PC-9 (cell line): ENCODE measurements around the gene KPNA2. TPM values are rescaled to one million over a fixed set of nuclear protein-coding genes. Genes with fewer than 3 reads are reported as not detected.

Experiments used
- BruUV-seq: library from RNA; stranded (reverse); fragments of 400-500 nt; replicated peaks from 2 replicates; lab custom pipeline; 2021; lab: Mats Ljungman, UMichigan
- CTCF ChIA-PET: fragments of 300-600 bp; sonication (Branson Sonifier 250); formaldehyde crosslinking; loops from one replicate; lab custom pipeline; 2022; ENCODE audit warnings: antibody characterized with exemption; lab: Charles Lee
- POLR2A ChIA-PET: fragments of 300-600 bp; sonication (Branson Sonifier 250); formaldehyde crosslinking; loops from one replicate; lab custom pipeline; 2022; ENCODE audit warnings: antibody characterized with exemption; ENCODE audit not compliant: unreplicated experiment; lab: Charles Lee
- DNase-seq, 2 experiments: peaks; one replicate each; pipeline versions ENCODE4 v3.0.0 to v3.0.0-alpha.2; 2015 to 2022; ENCODE audit warnings: mixed read lengths in 1 of 2
- H2AFZ ChIP-seq: fragments of 200-600 bp; sonication (generic); 2 replicates; pipeline ENCODE4 v1.8.1; 2017; ENCODE audit warnings: antibody characterized with exemption
- H3F3A ChIP-seq: fragments of 200-600 bp; sonication (generic); 2 replicates; pipeline ENCODE4 v1.8.1; 2017; ENCODE audit warnings: antibody characterized with exemption, mild to moderate bottlenecking, low read depth; ENCODE audit not compliant: insufficient read depth
- H3K27ac ChIP-seq: fragments of 200-600 bp; sonication (generic); 2 replicates; pipeline ENCODE4 v1.6.1; 2016; ENCODE audit warnings: mixed run types
- H3K27me3 ChIP-seq: fragments of 200-600 bp; sonication (generic); 2 replicates; pipeline ENCODE4 v1.6.1; 2016; ENCODE audit warnings: low read depth, mixed run types; ENCODE audit not compliant: insufficient read depth
- H3K36me3 ChIP-seq: fragments of 200-600 bp; sonication (generic); 2 replicates; pipeline ENCODE4 v1.6.1; 2016; ENCODE audit warnings: low read depth, mixed run types
- H3K4me1 ChIP-seq: fragments of 200-600 bp; sonication (generic); replicated peaks from 2 replicates; pipeline ENCODE4 v1.6.1; 2016; ENCODE audit warnings: mixed run types; ENCODE audit not compliant: insufficient read depth
- H3K4me2 ChIP-seq: fragments of 200-600 bp; sonication (generic); 2 replicates; pipeline ENCODE4 v1.6.1; 2017; ENCODE audit warnings: mixed run types
- H3K4me3 ChIP-seq: fragments of 200-600 bp; sonication (generic); 2 replicates; pipeline ENCODE4 v1.6.1; 2016; ENCODE audit warnings: mixed run types
- H3K79me2 ChIP-seq: fragments of 200-600 bp; sonication (generic); 2 replicates; pipeline ENCODE4 v1.6.1; 2017; ENCODE audit warnings: low read depth, mixed run types
- H3K9me2 ChIP-seq: fragments of 200-600 bp; sonication (generic); 2 replicates; pipeline ENCODE4 v1.8.1; 2017; ENCODE audit warnings: mild to moderate bottlenecking; ENCODE audit not compliant: insufficient read depth
- H3K9me3 ChIP-seq: fragments of 200-600 bp; sonication (generic); 2 replicates; pipeline ENCODE4 v1.8.1; 2016; ENCODE audit warnings: low read depth; ENCODE audit not compliant: insufficient read depth
- H4K20me1 ChIP-seq: fragments of 200-600 bp; sonication (generic); 2 replicates; pipeline ENCODE4 v1.8.1; 2017; ENCODE audit not compliant: insufficient read depth
- CTCF ChIP-seq: fragments of 200-600 bp; sonication (generic); conservative IDR thresholded peaks from 2 replicates; pipeline ENCODE4 v1.6.1; 2017; ENCODE audit warnings: mixed run types, antibody characterized with exemption, mild to moderate bottlenecking, moderate library complexity
- EZH2 ChIP-seq: fragments of 200-600 bp; sonication (generic); IDR thresholded peaks from 2 replicates; pipeline ENCODE4 v1.8.0; 2017; ENCODE audit warnings: antibody characterized with exemption, low read depth
- intact Hi-C: fragments of 100-400 bp; cut with micrococcal nuclease; formaldehyde crosslinking; loops from one replicate; pipeline ENCODE4 v1.10.0; 2022; ENCODE audit not compliant: unreplicated experiment
- total RNA-seq: library from RNA; stranded (reverse); gene quantifications from 2 replicates; pipeline ENCODE4 v1.2.3, GENCODE V29; 2021

The KPNA2 gene
- total RNA-seq, 1 experiment from 2014 or later, result 201 TPM

DNA sequence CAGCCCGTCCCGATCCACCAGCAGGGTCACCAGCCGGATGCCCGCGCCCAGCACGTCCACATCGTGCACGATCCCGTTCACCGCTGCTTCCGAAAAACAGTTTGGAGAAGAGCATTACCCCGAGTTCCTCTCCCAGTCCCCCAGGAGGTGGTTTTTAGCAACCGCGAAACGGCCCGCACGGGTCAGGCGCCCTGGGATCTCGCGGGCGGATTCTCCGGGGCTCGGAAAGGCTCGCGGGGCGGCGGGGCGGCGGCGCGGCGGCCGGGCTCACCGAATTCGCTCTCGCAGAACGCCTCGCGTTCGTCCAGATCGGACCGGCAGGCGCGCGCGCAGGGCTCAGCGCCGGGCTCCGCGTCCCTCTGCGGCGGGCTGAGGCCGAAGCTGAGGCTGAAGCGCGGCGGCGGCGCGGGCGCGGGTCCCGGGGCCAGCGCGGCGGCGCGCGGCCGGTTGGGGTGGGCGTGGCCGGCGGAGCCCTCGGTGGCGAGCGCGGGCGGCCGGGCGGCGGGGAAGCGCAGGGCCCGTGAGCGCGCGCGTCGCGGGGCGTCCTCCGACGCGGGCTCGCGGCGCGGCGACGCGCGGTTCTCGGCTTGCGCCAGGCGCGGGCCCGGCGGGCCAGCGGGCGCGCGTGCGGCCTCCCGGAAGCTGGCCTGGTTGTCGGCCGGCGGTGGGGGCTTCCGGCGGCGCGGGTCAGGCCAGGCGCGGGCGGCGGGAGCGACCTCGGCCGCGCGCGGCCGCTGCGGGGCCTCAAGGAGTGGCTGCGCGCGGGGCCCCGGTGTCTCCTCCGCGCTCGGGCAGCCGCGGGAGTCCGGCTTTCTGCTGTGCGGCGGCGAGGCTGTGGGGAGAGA, 42.2 kb upstream of the KPNA2 start:
- Histone ChIP-seq H4K20me1 (no peaks in the 10 kb centered on the region), H2AFZ (peak overlapping the region; percentile 98), H3K9me2 (no peaks in the 10 kb centered on the region), H3K79me2 (no peaks in the 10 kb centered on the region), H3K4me2 (peak overlapping the region; percentile 81), H3F3A (peaks cover 37% of the 10 kb centered on the region), H3K27ac (peak overlapping the region; percentile 78), H3K4me3 (peak overlapping the region; percentile 67), H3K4me1 (peaks cover 26% of the 10 kb centered on the region), H3K36me3 (0 out of 2 replicates have a peak, but pooled peaks cover 3% of the 10 kb centered on the region), H3K27me3 (no peaks in the 10 kb centered on the region), H3K9me3 (no peaks in the 10 kb centered on the region)
- BruUV-seq, result TSS peak; percentile 69
- ChIA-PET POLR2A (no interaction called here), CTCF (interaction anchor here (0.6 kb wide), 1 partner anchor 150 kb away, joined by 6 read pairs; no protein-coding TSS in a partner anchor)
- no peak for TF ChIP-seq EZH2
- no peak for TF ChIP-seq CTCF
- DNase-seq, result peak; percentile 46 to 86
- intact Hi-C loops, result loop anchor here (1.0 to 10.0 kb wide), 3 partner anchors 108 to 1333 kb away; partner anchors contain the start of gene ABCA5

- H3K27ac ChIP-seq, result peak overlapping the region; percentile 78
- H3K36me3 ChIP-seq, result 0 out of 2 replicates have a peak, but pooled peaks cover 3% of the 10 kb centered on the region
- H3K27me3 ChIP-seq, result no peaks in the 10 kb centered on the region
- no peaks in the 10 kb centered on the region for H4K20me1 ChIP-seq
- ChIA-PET POLR2A (no interaction called here), CTCF (interaction anchor here (0.6 kb wide), 1 partner anchor 150 kb away, joined by 6 read pairs; no protein-coding TSS in a partner anchor)
- intact Hi-C loops, result loop anchor here (1.0 to 10.0 kb wide), 4 partner anchors 25 to 1333 kb away; partner anchors contain the start of gene ABCA5
- H3K4me1 ChIP-seq, result peaks cover 31% of the 10 kb centered on the region
- peak overlapping the region; percentile 63 for H3K4me3 ChIP-seq
- BruUV-seq, result no TSS peak
- no peak for DNase-seq
- no peaks in the 10 kb centered on the region for H3K9me3 ChIP-seq
- H2AFZ ChIP-seq, result peak overlapping the region; percentile 91
- H3F3A ChIP-seq, result peaks cover 41% of the 10 kb centered on the region
- no peaks in the 10 kb centered on the region for H3K79me2 ChIP-seq
- H3K4me2 ChIP-seq, result peak overlapping the region; percentile 79
- TF ChIP-seq EZH2 (no peak), CTCF (no peak)
- no peaks in the 10 kb centered on the region for H3K9me2 ChIP-seq
Measured at GRCh38 chr17:67993998-67994361, 41.6 kb upstream of the KPNA2 start.

GRCh38 chr17:67994817-67995569, 40.5 kb upstream of the KPNA2 start:
- no peaks in the 10 kb centered on the region for H3K9me2 ChIP-seq
- H3K36me3 ChIP-seq, result 0 out of 2 replicates have a peak, but pooled peaks cover 3% of the 10 kb centered on the region
- no peak overlapping the region for H2AFZ ChIP-seq
- peaks cover 42% of the 10 kb centered on the region for H3K4me1 ChIP-seq
- H3K9me3 ChIP-seq, result no peaks in the 10 kb centered on the region
- H3F3A ChIP-seq, result peaks cover 51% of the 10 kb centered on the region
- no peaks in the 10 kb centered on the region for H4K20me1 ChIP-seq
- peak overlapping the region; percentile 63; the same call in 1 of the 2 replicates for H3K4me3 ChIP-seq
- peak in 1 of 2 experiments; percentile 77 for DNase-seq
- CTCF ChIA-PET, result interaction anchor here (0.5 kb wide), 1 partner anchor 338 kb away, joined by 3 read pairs; no protein-coding TSS in a partner anchor
- no peaks in the 10 kb centered on the region for H3K79me2 ChIP-seq
- TF ChIP-seq CTCF (no peak), EZH2 (no peak)
- no TSS peak for BruUV-seq
- H3K27me3 ChIP-seq, result no peaks in the 10 kb centered on the region
- H3K4me2 ChIP-seq, result peak overlapping the region; percentile 79
- H3K27ac ChIP-seq, result peak overlapping the region; percentile 8; the same call in 1 of the 2 replicates
- POLR2A ChIA-PET, result interaction anchor here (0.6 kb wide), 2 partner anchors 41 to 631 kb away, joined by 3 to 9 read pairs; no protein-coding TSS in a partner anchor
- intact Hi-C loops, result loop anchor here (2.0 to 10.0 kb wide), 3 partner anchors 24 to 210 kb away; partner anchors contain the start of gene KPNA2
